HEK293 (cell line): Measurements from ENCODE around the gene RSRC2.
A peak's percentile ranks its signal among the peaks of the same experiment; 100 is the strongest.

Source experiments
- KLF9 ChIP-seq: fragments of 450-650 bp; formaldehyde crosslinking; IDR thresholded peaks from 2 replicates; pipeline ENCODE4 v1.5.1; 2016; ENCODE audit warnings: missing biosample characterization, missing genetic modification characterization, low read depth
- MZF1 ChIP-seq: fragments of 450-650 bp; formaldehyde crosslinking; IDR thresholded peaks from 2 replicates; pipeline ENCODE4 v1.5.1; 2017; ENCODE audit warnings: missing biosample characterization, missing genetic modification characterization, borderline replicate concordance
- SCRT1 ChIP-seq: fragments of 450-650 bp; formaldehyde crosslinking; IDR thresholded peaks from 2 replicates; pipeline ENCODE4 v1.5.1; 2016; ENCODE audit warnings: missing biosample characterization, missing genetic modification characterization, borderline replicate concordance
- SETDB1 ChIP-seq: IDR thresholded peaks from one replicate; pipeline ENCODE4 v1.6.1; 2017; ENCODE audit warnings: mild to moderate bottlenecking, low read length, moderate library complexity, mixed read lengths; ENCODE audit not compliant: insufficient read length
- SP7 ChIP-seq: fragments of 450-650 bp; formaldehyde crosslinking; IDR thresholded peaks from 2 replicates; pipeline ENCODE4 v1.5.1; 2016; ENCODE audit warnings: missing biosample characterization, missing genetic modification characterization
- ZBTB48 ChIP-seq: fragments of 450-650 bp; formaldehyde crosslinking; IDR thresholded peaks from 2 replicates; pipeline ENCODE4 v1.5.1; 2016; ENCODE audit warnings: missing biosample characterization, missing genetic modification characterization
- ZFP41 ChIP-seq: fragments of 450-650 bp; formaldehyde crosslinking; IDR thresholded peaks from 2 replicates; pipeline ENCODE4 v1.5.1; 2016; ENCODE audit warnings: missing biosample characterization, missing genetic modification characterization, borderline replicate concordance
- ZNF114 ChIP-seq: fragments of 450-650 bp; formaldehyde crosslinking; IDR thresholded peaks from 2 replicates; pipeline ENCODE4 v1.5.0; 2017; ENCODE audit warnings: missing biosample characterization, missing genetic modification characterization
- ZNF16 ChIP-seq: fragments of 450-650 bp; formaldehyde crosslinking; IDR thresholded peaks from 2 replicates; pipeline ENCODE4 v1.5.1; 2016; ENCODE audit warnings: low read depth, missing biosample characterization, missing genetic modification characterization
- ZNF169 ChIP-seq: fragments of 450-650 bp; formaldehyde crosslinking; IDR thresholded peaks from 2 replicates; pipeline ENCODE4 v1.5.1; 2016; ENCODE audit warnings: missing biosample characterization, missing genetic modification characterization
- ZNF223 ChIP-seq: fragments of 450-650 bp; formaldehyde crosslinking; IDR thresholded peaks from 2 replicates; pipeline ENCODE4 v1.5.1; 2016; ENCODE audit warnings: missing biosample characterization, missing genetic modification characterization
- ZNF248 ChIP-seq: fragments of 450-650 bp; formaldehyde crosslinking; IDR thresholded peaks from 2 replicates; pipeline ENCODE4 v1.5.1; 2017; ENCODE audit warnings: missing biosample characterization, missing genetic modification characterization
- ZNF514 ChIP-seq: fragments of 450-650 bp; formaldehyde crosslinking; IDR thresholded peaks from 2 replicates; pipeline ENCODE4 v1.5.1; 2016; ENCODE audit warnings: missing biosample characterization, missing genetic modification characterization
- ZNF600 ChIP-seq: fragments of 450-650 bp; formaldehyde crosslinking; IDR thresholded peaks from 2 replicates; pipeline ENCODE4 v1.5.1; 2016; ENCODE audit warnings: missing biosample characterization, missing genetic modification characterization
- ZNF621 ChIP-seq: fragments of 450-650 bp; formaldehyde crosslinking; IDR thresholded peaks from 2 replicates; pipeline ENCODE4 v1.5.1; 2017; ENCODE audit warnings: missing biosample characterization, missing genetic modification characterization
- ZNF677 ChIP-seq: fragments of 450-650 bp; IDR thresholded peaks from 2 replicates; pipeline ENCODE4 v1.5.0; 2018; ENCODE audit warnings: missing biosample characterization, mild to moderate bottlenecking, missing genetic modification characterization, moderate library complexity
- ZNF791 ChIP-seq: fragments of 450-650 bp; formaldehyde crosslinking; IDR thresholded peaks from 2 replicates; pipeline ENCODE4 v1.5.1; 2016; ENCODE audit warnings: missing biosample characterization, missing genetic modification characterization
- TF ChIP-seq, protein P1 (sequence below): fragments of 450-650 bp; formaldehyde crosslinking; IDR thresholded peaks from 2 replicates; pipeline ENCODE4 v1.5.1; 2016; ENCODE audit warnings: missing biosample characterization, missing genetic modification characterization
- TF ChIP-seq, protein P2 (sequence below): fragments of 450-650 bp; formaldehyde crosslinking; IDR thresholded peaks from 2 replicates; pipeline ENCODE4 v1.5.1; 2016; ENCODE audit warnings: missing biosample characterization, missing genetic modification characterization, borderline replicate concordance
- TF ChIP-seq, protein P3 (sequence below): fragments of 450-650 bp; formaldehyde crosslinking; IDR thresholded peaks from 2 replicates; pipeline ENCODE4 v1.5.1; 2016; ENCODE audit warnings: missing biosample characterization, missing genetic modification characterization, low read depth
- TF ChIP-seq, protein P4 (sequence below): fragments of 450-650 bp; formaldehyde crosslinking; IDR thresholded peaks from 2 replicates; pipeline ENCODE4 v1.5.1; 2017; ENCODE audit warnings: missing biosample characterization, missing genetic modification characterization
- TF ChIP-seq, protein P5 (sequence below): fragments of 450-650 bp; formaldehyde crosslinking; IDR thresholded peaks from 2 replicates; pipeline ENCODE4 v1.5.1; 2016; ENCODE audit warnings: missing biosample characterization, missing genetic modification characterization
- TF ChIP-seq, protein P6 (sequence below): fragments of 450-650 bp; formaldehyde crosslinking; IDR thresholded peaks from 2 replicates; pipeline ENCODE4 v1.5.1; 2016; ENCODE audit warnings: missing biosample characterization, missing genetic modification characterization, borderline replicate concordance

Gene RSRC2

DNA sequence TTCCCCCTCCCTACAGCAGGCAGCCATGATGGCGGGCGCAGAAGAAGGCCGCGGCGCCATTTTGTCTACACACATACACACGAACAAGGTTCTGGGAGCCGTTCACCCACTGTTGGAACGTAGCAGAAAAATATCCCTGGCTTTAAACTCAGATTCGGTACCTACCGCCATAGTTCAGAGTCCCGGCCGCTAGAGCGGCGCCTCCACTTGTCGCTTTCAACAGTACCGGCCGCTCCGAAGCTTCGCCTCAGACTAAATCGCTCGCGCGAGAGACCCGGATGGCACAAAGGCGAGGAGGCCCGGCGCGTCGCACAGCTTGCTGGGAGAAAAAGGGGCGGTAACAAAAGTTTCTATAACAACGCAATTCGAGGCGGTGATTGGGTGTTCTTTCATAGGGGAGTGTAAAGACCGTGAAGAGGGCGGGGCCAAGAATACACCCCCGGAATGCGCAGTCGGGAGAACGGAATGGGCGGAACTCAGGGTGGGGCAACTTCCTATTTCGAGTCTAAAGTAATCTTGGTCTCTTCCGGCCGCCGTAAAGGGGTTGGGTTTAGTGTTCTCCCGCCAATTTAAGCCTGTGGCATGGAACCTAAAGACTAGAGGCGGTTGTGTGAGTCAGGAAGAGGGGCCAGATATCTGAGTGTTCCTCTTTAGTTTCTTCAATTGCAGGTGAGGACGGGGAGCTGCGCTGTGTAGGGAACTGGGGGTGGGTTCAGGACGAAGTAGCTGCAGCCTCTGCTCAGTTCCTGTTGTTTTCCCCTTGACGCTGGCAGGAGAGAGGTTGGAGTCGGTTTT is at the start of gene RSRC2, which contains the start of gene KNTC1 (continued):
- TF ChIP-seq, protein P1, sequence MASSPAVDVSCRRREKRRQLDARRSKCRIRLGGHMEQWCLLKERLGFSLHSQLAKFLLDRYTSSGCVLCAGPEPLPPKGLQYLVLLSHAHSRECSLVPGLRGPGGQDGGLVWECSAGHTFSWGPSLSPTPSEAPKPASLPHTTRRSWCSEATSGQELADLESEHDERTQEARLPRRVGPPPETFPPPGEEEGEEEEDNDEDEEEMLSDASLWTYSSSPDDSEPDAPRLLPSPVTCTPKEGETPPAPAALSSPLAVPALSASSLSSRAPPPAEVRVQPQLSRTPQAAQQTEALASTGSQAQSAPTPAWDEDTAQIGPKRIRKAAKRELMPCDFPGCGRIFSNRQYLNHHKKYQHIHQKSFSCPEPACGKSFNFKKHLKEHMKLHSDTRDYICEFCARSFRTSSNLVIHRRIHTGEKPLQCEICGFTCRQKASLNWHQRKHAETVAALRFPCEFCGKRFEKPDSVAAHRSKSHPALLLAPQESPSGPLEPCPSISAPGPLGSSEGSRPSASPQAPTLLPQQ (tag by site-specific recombination), result peak; percentile 49
- no peak for TF ChIP-seq ZNF223 (tag by site-specific recombination)
- TF ChIP-seq, protein P2, sequence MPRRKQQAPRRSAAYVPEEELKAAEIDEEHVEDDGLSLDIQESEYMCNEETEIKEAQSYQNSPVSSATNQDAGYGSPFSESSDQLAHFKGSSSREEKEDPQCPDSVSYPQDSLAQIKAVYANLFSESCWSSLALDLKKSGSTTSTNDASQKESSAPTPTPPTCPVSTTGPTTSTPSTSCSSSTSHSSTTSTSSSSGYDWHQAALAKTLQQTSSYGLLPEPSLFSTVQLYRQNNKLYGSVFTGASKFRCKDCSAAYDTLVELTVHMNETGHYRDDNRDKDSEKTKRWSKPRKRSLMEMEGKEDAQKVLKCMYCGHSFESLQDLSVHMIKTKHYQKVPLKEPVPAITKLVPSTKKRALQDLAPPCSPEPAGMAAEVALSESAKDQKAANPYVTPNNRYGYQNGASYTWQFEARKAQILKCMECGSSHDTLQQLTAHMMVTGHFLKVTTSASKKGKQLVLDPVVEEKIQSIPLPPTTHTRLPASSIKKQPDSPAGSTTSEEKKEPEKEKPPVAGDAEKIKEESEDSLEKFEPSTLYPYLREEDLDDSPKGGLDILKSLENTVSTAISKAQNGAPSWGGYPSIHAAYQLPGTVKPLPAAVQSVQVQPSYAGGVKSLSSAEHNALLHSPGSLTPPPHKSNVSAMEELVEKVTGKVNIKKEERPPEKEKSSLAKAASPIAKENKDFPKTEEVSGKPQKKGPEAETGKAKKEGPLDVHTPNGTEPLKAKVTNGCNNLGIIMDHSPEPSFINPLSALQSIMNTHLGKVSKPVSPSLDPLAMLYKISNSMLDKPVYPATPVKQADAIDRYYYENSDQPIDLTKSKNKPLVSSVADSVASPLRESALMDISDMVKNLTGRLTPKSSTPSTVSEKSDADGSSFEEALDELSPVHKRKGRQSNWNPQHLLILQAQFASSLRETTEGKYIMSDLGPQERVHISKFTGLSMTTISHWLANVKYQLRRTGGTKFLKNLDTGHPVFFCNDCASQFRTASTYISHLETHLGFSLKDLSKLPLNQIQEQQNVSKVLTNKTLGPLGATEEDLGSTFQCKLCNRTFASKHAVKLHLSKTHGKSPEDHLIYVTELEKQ (tag by site-specific recombination), result 0 out of 2 replicates have a peak, but pooled peaks have one; percentile 22
- TF ChIP-seq ZBTB48, result peak; percentile 36; the same call in 1 of the 2 replicates
- TF ChIP-seq ZNF169 (tag by site-specific recombination), result no peak
- no peak for TF ChIP-seq ZNF791 (tag by site-specific recombination)
- no peak for TF ChIP-seq ZNF621 (tag by site-specific recombination)
- TF ChIP-seq ZFP41 (tag by site-specific recombination), result no peak
- TF ChIP-seq, protein P3, sequence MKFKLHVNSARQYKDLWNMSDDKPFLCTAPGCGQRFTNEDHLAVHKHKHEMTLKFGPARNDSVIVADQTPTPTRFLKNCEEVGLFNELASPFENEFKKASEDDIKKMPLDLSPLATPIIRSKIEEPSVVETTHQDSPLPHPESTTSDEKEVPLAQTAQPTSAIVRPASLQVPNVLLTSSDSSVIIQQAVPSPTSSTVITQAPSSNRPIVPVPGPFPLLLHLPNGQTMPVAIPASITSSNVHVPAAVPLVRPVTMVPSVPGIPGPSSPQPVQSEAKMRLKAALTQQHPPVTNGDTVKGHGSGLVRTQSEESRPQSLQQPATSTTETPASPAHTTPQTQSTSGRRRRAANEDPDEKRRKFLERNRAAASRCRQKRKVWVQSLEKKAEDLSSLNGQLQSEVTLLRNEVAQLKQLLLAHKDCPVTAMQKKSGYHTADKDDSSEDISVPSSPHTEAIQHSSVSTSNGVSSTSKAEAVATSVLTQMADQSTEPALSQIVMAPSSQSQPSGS (tag by site-specific recombination), result no peak
- peak; percentile 84 for TF ChIP-seq SCRT1 (tag by site-specific recombination)
- no peak for TF ChIP-seq ZNF677 (tag by site-specific recombination)
- no peak for TF ChIP-seq ZNF248 (tag by site-specific recombination)
- peak; percentile 77 for TF ChIP-seq SP7 (tag by site-specific recombination)
- TF ChIP-seq, protein P4, sequence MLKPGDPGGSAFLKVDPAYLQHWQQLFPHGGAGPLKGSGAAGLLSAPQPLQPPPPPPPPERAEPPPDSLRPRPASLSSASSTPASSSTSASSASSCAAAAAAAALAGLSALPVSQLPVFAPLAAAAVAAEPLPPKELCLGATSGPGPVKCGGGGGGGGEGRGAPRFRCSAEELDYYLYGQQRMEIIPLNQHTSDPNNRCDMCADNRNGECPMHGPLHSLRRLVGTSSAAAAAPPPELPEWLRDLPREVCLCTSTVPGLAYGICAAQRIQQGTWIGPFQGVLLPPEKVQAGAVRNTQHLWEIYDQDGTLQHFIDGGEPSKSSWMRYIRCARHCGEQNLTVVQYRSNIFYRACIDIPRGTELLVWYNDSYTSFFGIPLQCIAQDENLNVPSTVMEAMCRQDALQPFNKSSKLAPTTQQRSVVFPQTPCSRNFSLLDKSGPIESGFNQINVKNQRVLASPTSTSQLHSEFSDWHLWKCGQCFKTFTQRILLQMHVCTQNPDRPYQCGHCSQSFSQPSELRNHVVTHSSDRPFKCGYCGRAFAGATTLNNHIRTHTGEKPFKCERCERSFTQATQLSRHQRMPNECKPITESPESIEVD (tag by site-specific recombination), result no peak
- TF ChIP-seq, protein P5, sequence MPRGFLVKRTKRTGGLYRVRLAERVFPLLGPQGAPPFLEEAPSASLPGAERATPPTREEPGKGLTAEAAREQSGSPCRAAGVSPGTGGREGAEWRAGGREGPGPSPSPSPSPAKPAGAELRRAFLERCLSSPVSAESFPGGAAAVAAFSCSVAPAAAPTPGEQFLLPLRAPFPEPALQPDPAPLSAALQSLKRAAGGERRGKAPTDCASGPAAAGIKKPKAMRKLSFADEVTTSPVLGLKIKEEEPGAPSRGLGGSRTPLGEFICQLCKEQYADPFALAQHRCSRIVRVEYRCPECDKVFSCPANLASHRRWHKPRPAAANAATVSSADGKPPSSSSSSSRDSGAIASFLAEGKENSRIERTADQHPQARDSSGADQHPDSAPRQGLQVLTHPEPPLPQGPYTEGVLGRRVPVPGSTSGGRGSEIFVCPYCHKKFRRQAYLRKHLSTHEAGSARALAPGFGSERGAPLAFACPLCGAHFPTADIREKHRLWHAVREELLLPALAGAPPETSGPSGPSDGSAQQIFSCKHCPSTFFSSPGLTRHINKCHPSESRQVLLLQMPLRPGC, result peak; percentile 77
- no peak for TF ChIP-seq ZNF114 (tag by site-specific recombination)
- TF ChIP-seq ZNF16 (tag by site-specific recombination), result no peak; the same call in 1 of the 2 replicates
- TF ChIP-seq ZNF514 (tag by site-specific recombination), result no peak
- peak; percentile 22 for TF ChIP-seq SETDB1
- TF ChIP-seq, protein P6, sequence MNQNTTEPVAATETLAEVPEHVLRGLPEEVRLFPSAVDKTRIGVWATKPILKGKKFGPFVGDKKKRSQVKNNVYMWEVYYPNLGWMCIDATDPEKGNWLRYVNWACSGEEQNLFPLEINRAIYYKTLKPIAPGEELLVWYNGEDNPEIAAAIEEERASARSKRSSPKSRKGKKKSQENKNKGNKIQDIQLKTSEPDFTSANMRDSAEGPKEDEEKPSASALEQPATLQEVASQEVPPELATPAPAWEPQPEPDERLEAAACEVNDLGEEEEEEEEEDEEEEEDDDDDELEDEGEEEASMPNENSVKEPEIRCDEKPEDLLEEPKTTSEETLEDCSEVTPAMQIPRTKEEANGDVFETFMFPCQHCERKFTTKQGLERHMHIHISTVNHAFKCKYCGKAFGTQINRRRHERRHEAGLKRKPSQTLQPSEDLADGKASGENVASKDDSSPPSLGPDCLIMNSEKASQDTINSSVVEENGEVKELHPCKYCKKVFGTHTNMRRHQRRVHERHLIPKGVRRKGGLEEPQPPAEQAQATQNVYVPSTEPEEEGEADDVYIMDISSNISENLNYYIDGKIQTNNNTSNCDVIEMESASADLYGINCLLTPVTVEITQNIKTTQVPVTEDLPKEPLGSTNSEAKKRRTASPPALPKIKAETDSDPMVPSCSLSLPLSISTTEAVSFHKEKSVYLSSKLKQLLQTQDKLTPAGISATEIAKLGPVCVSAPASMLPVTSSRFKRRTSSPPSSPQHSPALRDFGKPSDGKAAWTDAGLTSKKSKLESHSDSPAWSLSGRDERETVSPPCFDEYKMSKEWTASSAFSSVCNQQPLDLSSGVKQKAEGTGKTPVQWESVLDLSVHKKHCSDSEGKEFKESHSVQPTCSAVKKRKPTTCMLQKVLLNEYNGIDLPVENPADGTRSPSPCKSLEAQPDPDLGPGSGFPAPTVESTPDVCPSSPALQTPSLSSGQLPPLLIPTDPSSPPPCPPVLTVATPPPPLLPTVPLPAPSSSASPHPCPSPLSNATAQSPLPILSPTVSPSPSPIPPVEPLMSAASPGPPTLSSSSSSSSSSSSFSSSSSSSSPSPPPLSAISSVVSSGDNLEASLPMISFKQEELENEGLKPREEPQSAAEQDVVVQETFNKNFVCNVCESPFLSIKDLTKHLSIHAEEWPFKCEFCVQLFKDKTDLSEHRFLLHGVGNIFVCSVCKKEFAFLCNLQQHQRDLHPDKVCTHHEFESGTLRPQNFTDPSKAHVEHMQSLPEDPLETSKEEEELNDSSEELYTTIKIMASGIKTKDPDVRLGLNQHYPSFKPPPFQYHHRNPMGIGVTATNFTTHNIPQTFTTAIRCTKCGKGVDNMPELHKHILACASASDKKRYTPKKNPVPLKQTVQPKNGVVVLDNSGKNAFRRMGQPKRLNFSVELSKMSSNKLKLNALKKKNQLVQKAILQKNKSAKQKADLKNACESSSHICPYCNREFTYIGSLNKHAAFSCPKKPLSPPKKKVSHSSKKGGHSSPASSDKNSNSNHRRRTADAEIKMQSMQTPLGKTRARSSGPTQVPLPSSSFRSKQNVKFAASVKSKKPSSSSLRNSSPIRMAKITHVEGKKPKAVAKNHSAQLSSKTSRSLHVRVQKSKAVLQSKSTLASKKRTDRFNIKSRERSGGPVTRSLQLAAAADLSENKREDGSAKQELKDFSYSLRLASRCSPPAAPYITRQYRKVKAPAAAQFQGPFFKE (tag by site-specific recombination), result no peak
- peak; percentile 94 for TF ChIP-seq KLF9
- no peak for TF ChIP-seq MZF1 (tag by site-specific recombination)
- TF ChIP-seq ZNF600 (tag by site-specific recombination), result no peak
